Lower leg skin (tissue), 4 donors: ENCODE results near the gene GABBR2. TPM values are rescaled to one million over a fixed set of nuclear protein-coding genes. Genes with fewer than 3 reads are reported as not detected.
"Not testable (repeated sequence)": the region's sequence is repeated elsewhere in the genome, so short reads cannot be mapped to it uniquely, and the experiment has no call there.

Experiments used
- DNase-seq, 2 donors: peaks; one replicate each; pipeline ENCODE4 v3.0.0-alpha.2; 2019; ENCODE audit warnings: low spot score in 2 of 2
- H3K4me3 ChIP-seq: fragments of 200-600 bp; sonication (generic); 2 replicates; pipeline ENCODE4 v1.5.1; 2017; ENCODE audit warnings: mild to moderate bottlenecking, low read depth; ENCODE audit not compliant: poor library complexity, severe bottlenecking
- POLR2A ChIP-seq, 2 donors: fragments of 450-650 bp; IDR thresholded peaks; one replicate each; pipeline ENCODE4 v1.6.1; 2016 to 2017; ENCODE audit warnings: antibody characterized with exemption in 2 of 2, mild to moderate bottlenecking in 1 of 2, moderate library complexity in 1 of 2
- WGBS, 2 donors: methylation state at CpG; one replicate each; pipeline ENCODE4 v1.1.5; 2018; 5-methylcytosine and 5-hydroxymethylcytosine counted together
- intact Hi-C: fragments of 100-400 bp; cut with DNase I; formaldehyde crosslinking; loops from one replicate; pipeline ENCODE4 v1.15.0; 2023; ENCODE audit warnings: low total_unique reads
- total RNA-seq, 4 donors: library from RNA; depleted of rRNA; stranded (reverse); fragments of >200 nt; gene quantifications; one replicate each; pipeline ENCODE4 v1.1.0, GENCODE V29; 2016
- TF ChIP-seq, protein P1 (sequence below), 3 donors: fragments of 450-650 bp; IDR thresholded peaks; one replicate each; pipeline ENCODE4 v1.5.1; 2016; ENCODE audit warnings: antibody characterized with exemption in 3 of 3, mild to moderate bottlenecking in 3 of 3, moderate library complexity in 2 of 3

GABBR2 gene
- total RNA-seq, 4 donors from 2014 or later = 0.23 to 4.2 TPM; not detected in 2

DNA sequence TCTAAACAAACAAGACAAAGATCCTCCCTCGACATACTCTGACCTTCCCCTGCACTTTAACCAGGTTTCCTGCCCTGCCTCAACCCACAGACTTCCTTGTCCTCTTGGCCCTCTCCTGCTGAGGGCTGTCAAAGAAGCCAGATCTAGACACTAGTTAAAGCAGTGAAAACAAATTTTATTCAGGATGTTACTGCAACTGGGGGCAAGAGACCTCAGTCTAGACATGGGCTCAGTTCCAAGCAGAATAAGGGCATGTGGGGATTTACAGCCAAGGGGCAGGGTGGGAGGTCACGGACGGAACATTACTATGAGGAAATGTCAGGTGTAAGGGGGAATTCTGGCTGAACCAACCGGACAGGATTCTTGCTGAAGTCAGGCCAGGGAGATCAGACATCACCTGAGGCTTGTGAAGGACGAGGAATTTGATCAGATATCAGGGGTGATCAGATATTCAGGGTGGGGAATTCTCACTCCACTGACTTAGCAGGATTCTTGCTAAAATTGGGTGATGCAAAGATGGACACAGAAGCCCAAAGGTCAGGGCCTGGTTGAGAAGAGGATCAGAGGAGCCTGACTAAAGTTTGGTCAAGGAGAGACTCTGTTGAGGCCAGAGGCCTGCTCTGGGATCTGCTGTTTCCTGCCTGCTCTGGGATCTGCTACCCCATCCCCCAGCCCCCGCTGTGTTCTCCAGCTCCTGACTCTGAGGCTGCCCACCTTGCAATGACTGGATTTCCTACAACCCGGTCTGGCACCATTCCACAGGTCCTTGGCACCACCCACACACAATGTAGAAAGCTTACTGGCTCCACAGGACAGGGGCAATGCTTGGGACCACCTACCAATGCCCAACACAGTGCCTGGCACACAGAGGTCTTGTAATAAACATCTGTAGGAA lies 21.5 kb downstream of the GABBR2 start:
- TF ChIP-seq, protein P1, sequence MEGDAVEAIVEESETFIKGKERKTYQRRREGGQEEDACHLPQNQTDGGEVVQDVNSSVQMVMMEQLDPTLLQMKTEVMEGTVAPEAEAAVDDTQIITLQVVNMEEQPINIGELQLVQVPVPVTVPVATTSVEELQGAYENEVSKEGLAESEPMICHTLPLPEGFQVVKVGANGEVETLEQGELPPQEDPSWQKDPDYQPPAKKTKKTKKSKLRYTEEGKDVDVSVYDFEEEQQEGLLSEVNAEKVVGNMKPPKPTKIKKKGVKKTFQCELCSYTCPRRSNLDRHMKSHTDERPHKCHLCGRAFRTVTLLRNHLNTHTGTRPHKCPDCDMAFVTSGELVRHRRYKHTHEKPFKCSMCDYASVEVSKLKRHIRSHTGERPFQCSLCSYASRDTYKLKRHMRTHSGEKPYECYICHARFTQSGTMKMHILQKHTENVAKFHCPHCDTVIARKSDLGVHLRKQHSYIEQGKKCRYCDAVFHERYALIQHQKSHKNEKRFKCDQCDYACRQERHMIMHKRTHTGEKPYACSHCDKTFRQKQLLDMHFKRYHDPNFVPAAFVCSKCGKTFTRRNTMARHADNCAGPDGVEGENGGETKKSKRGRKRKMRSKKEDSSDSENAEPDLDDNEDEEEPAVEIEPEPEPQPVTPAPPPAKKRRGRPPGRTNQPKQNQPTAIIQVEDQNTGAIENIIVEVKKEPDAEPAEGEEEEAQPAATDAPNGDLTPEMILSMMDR (IDR thresholded peaks at IDR 0.05) = no peak
- no peak for TF ChIP-seq POLR2A (IDR thresholded peaks at IDR 0.05)
- 56 to 64% methylated on average over 7 of the region's 7 CpGs for WGBS, 2 donors

DNA sequence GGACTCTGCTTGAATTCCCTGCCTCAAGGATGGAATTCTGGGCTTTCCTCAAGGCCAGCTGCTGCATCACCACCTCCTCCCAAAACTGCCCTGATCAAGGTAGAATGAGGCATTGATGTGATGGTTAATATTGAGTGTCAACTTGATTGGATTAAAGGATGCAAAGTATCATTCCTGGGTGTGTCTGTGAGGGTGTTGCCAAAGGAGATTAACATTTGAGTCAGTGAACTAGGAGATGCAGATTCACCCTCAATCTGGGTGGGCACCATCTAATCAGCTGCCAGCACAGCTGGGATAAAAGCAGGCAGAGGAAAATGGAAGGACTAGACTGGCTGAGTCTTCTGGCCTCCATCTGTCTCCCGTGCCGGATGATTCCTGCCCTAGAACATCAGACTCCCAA lies 23.9 kb downstream of the GABBR2 start:
- H3K4me3 ChIP-seq, intact Hi-C loops, DNase-seq: not testable (repeated sequence)
- WGBS, 2 donors = 59 to 82% methylated on average over 2 of the region's 2 CpGs

More for the DNA sequence above, 21.5 kb downstream of the GABBR2 start:
- intact Hi-C loops = no loop called here
- no peak overlapping the region for H3K4me3 ChIP-seq
- no peak for DNase-seq

DNA sequence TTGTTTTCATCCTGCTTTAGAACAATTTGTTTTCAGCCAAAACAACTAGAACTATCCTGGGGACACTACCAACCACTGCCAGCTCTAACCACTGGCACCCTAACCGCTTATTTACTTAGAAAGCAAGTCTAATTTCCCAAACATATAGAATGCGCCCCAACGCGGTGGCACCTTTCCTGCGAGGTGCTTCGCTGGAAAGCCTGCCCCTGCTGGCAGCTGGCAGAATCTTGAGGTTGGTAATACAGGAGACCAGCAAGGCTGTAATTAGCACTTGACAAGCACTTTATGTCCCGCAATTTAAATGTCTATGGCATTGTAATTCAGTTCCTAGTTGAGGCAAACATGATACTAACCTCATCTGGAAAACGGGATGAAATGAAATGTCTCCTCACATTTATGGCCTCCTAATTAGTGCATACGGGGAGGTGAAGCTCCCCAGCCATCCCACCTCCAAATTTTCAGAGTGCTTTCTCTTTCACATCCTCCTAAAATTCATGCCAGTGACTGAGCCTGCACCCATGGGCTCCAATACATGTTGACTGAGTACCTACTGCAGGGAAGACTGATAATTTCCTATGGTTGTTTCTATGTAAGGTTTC lies 30.4 kb downstream of the GABBR2 start:
- no peak overlapping the region for H3K4me3 ChIP-seq
- no peak for DNase-seq
- intact Hi-C loops = no loop called here
- TF ChIP-seq, protein P1 (IDR thresholded peaks at IDR 0.05) = no peak
- TF ChIP-seq POLR2A (IDR thresholded peaks at IDR 0.05) = no peak
- 14 to 18% methylated on average over 9 of the region's 9 CpGs for WGBS, 2 donors

DNA sequence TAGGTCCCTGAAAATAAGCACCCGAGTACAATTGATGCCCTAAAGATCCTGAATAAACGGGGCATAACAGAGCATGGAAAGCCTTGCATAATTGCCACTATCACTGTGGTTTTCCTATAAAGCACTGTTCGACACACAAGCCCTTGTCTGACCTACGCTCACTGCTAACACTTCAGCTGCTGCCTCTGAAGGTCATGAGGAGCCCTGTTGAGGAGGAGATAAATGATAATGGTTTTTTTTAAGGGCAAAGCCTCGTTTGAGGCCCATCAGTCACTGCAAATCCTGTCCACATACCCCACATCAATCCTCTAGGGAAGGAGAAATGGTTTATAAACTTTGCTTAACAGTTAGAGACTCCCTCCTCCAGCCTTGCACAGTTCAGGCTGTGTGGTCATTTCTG lies 35.1 kb downstream of the GABBR2 start:
- no peak for DNase-seq
- no peak for TF ChIP-seq POLR2A (IDR thresholded peaks at IDR 0.05)
- TF ChIP-seq, protein P1 (IDR thresholded peaks at IDR 0.05) = no peak
- WGBS, 2 donors = 63 to 64% methylated on average over 5 of the region's 5 CpGs
- no peak overlapping the region for H3K4me3 ChIP-seq
- intact Hi-C loops = no loop called here

DNA sequence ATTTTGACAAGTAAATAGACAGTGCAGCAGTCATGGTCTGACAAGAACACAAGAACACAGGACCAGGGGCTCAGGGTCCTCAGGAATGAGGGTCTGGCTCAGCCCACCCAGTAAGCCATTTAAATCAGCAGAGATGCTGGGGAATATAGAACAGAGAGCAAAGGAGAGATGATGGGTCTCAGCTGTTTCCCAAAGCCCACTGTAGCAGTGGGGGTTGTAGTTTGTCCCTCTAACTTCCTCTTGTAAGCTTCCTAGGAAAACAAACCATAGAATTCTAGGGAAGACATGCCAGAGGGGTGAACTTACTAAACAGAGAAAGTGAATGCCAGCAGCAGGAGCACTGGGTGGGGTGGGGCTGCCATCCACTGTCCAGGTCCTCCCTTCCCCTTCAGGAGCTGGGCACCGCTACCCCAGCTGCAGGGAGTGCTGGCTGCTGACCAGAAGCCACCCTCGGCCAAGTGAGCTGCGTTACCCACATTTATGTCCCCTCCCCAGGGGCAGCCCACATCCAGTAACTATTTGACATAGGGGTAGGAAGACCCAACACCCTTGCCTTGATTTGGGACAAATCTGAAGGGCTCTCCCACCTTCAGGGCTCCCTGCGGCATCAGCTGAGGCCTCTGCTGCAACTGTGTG lies 41.6 kb downstream of the GABBR2 start:
- no peak overlapping the region for H3K4me3 ChIP-seq
- no peak for TF ChIP-seq POLR2A (IDR thresholded peaks at IDR 0.05)
- TF ChIP-seq, protein P1 (IDR thresholded peaks at IDR 0.05) = no peak
- intact Hi-C loops = no loop called here
- no peak for DNase-seq
- WGBS, 2 donors = 47 to 57% methylated on average over 4 of the region's 4 CpGs

DNA sequence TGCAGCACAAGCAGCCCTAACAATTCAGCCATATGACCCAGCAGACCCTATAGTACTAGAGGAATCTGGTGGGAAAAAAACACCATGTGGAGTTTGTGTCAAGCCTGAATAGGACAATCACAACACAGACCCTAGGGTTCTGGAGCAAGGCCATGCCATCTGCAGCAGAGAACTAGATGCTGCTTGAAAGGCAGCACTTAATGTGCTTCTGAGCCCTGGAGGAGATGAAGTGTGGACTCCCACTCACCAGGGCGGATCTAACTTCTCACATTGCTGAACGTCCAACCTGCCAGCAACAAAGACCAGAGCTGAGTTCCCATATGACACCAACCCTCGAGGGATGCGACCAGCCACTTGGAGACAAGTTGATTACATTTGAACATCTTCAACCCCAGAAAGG lies 43.2 kb downstream of the GABBR2 start:
- H3K4me3 ChIP-seq = no peak overlapping the region
- DNase-seq = no peak
- intact Hi-C loops = no loop called here
- 71 to 79% methylated on average over 4 of the region's 4 CpGs for WGBS, 2 donors
- no peak for TF ChIP-seq POLR2A (IDR thresholded peaks at IDR 0.05)
- TF ChIP-seq, protein P1 (IDR thresholded peaks at IDR 0.05) = no peak
